HepG2 (cell line): Measurements from ENCODE around the gene GJC2. TPM values are rescaled to one million over a fixed set of nuclear protein-coding genes. Genes with fewer than 3 reads are reported as not detected.

Experiments used
- AGO2 ChIP-seq: fragments of 200-400 bp; formaldehyde crosslinking; optimal IDR thresholded peaks from 2 replicates; pipeline ENCODE3; 2017; ENCODE audit warnings: mild to moderate bottlenecking, low read depth, low read length, moderate library complexity
- ARID2 ChIP-seq: sonication (generic); formaldehyde crosslinking; IDR thresholded peaks from 2 replicates; pipeline ENCODE4 v1.8.1; 2022; ENCODE audit warnings: mild to moderate bottlenecking, missing genetic modification reagents, borderline replicate concordance
- BRF2 ChIP-seq: sonication (generic); formaldehyde crosslinking; IDR thresholded peaks from 2 replicates; pipeline ENCODE4 v1.8.1; 2022; ENCODE audit warnings: mild to moderate bottlenecking, missing genetic modification reagents
- CREM ChIP-seq, 2 experiments: sonication (generic) in 1 of 2; formaldehyde crosslinking in 1 of 2; IDR thresholded peaks; 2 replicates each; pipeline versions ENCODE4 v1.4.0 to v1.6.1; 2016 to 2020; ENCODE audit warnings: antibody characterized with exemption in 1 of 2, mild to moderate bottlenecking in 1 of 2, missing genetic modification reagents in 1 of 2
- DMTF1 ChIP-seq: sonication (generic); formaldehyde crosslinking; IDR thresholded peaks from 2 replicates; pipeline ENCODE4 v1.4.0; 2020; ENCODE audit warnings: mild to moderate bottlenecking, missing genetic modification reagents
- EED ChIP-seq: sonication (generic); formaldehyde crosslinking; IDR thresholded peaks from 2 replicates; pipeline ENCODE4 v1.5.0; 2020; ENCODE audit warnings: mild to moderate bottlenecking, missing genetic modification reagents
- ETV6 ChIP-seq: sonication (generic); formaldehyde crosslinking; conservative IDR thresholded peaks from 2 replicates; pipeline ENCODE4 v1.4.0; 2020; ENCODE audit warnings: missing genetic modification reagents
- FOXO4 ChIP-seq: sonication (generic); formaldehyde crosslinking; conservative IDR thresholded peaks from 2 replicates; pipeline ENCODE4 v1.8.1; 2023; ENCODE audit warnings: missing genetic modification reagents
- MED8 ChIP-seq: sonication (generic); formaldehyde crosslinking; IDR thresholded peaks from 2 replicates; pipeline ENCODE4 v1.8.1; 2023; ENCODE audit warnings: mild to moderate bottlenecking, missing genetic modification reagents; ENCODE audit not compliant: insufficient replicate concordance
- PAF1 ChIP-seq: IDR thresholded peaks from 2 replicates; pipeline ENCODE4 v1.6.1; 2016; ENCODE audit warnings: missing genetic modification reagents, missing compliant biosample characterization
- RORA ChIP-seq: sonication (generic); formaldehyde crosslinking; IDR thresholded peaks from 2 replicates; pipeline ENCODE4 v1.5.0; 2020; ENCODE audit warnings: mild to moderate bottlenecking, missing genetic modification reagents, moderate library complexity
- SMARCC2 ChIP-seq: fragments of 450-650 bp; IDR thresholded peaks from 2 replicates; pipeline ENCODE4 v1.6.1; 2017; ENCODE audit warnings: antibody characterized with exemption, mild to moderate bottlenecking
- SP5 ChIP-seq: IDR thresholded peaks from 2 replicates; pipeline ENCODE4 v1.6.1; 2016; ENCODE audit warnings: low read depth, borderline replicate concordance
- SRSF1 ChIP-seq: fragments of 200-400 bp; formaldehyde crosslinking; optimal IDR thresholded peaks from 2 replicates; pipeline ENCODE3; 2017; ENCODE audit warnings: mild to moderate bottlenecking, low read depth, low read length, moderate library complexity
- ZBTB7A ChIP-seq: sonication (generic); formaldehyde crosslinking; IDR thresholded peaks from 2 replicates; pipeline ENCODE4 v1.8.0; 2022; ENCODE audit warnings: mild to moderate bottlenecking, missing genetic modification reagents
- ZMYM2 ChIP-seq: sonication (generic); formaldehyde crosslinking; IDR thresholded peaks from 2 replicates; pipeline ENCODE4 v1.8.0; 2022; ENCODE audit warnings: mild to moderate bottlenecking, missing genetic modification reagents
- ZNF674 ChIP-seq: sonication (generic); formaldehyde crosslinking; IDR thresholded peaks from 2 replicates; pipeline ENCODE4 v1.5.0; 2020; ENCODE audit warnings: low read depth, mild to moderate bottlenecking, missing genetic modification reagents
- ZNF687 ChIP-seq: sonication (generic); formaldehyde crosslinking; IDR thresholded peaks from 2 replicates; pipeline ENCODE4 v1.5.1; 2020; ENCODE audit warnings: mild to moderate bottlenecking, missing genetic modification reagents, moderate library complexity
- ZNF740 ChIP-seq: sonication (generic); formaldehyde crosslinking; IDR thresholded peaks from 2 replicates; pipeline ENCODE4 v1.4.0; 2020; ENCODE audit warnings: missing genetic modification reagents
- ZNF747 ChIP-seq: sonication (generic); formaldehyde crosslinking; IDR thresholded peaks from 2 replicates; pipeline ENCODE4 v1.8.1; 2023; ENCODE audit warnings: missing genetic modification reagents, mild to moderate bottlenecking, borderline replicate concordance
- polyA plus RNA-seq, 8 experiments: library from polyadenylated mRNA; depleted of rRNA in 3 of 8; stranded (reverse) in 7 of 8; unstranded in 1 of 8; fragments of >200 nt; fragmentation: Illumina TruSeq in 4 of 8; extraction: Trizol in 4 of 8; gene quantifications; 2 replicates each; pipeline versions ENCODE4 v1.2.1 to v1.2.3, GENCODE V29; 2011 to 2016; ENCODE audit warnings: low read depth in 4 of 8, missing spikeins in 1 of 8, mixed read lengths in 1 of 8; ENCODE audit not compliant: insufficient read depth in 1 of 8
- total RNA-seq, 5 experiments: library from RNA; depleted of rRNA; stranded (reverse); fragments of >200 nt; fragmentation: Illumina TruSeq; extraction: Trizol; gene quantifications; 2 replicates each; pipeline ENCODE4 v1.2.3, GENCODE V29; 2016; ENCODE audit warnings: low read depth in 1 of 5

GJC2 gene
- total and polyA plus RNA-seq, 2 of the 13 experiments (the other 11 are each of a cell fraction or from before 2014, with no cell fraction given) = 1.6 to 3.8 TPM

GRCh38 chr1:228139931-228140723 is 9.6 kb upstream of the GJC2 start, which contains the start of gene GUK1 (continued):
- TF ChIP-seq DMTF1 (CRISPR knock-in tag) (no peak), RORA (CRISPR knock-in tag) (no peak), EED (CRISPR knock-in tag) (no peak), MED8 (CRISPR knock-in tag) (peak; percentile 63), ZNF687 (CRISPR knock-in tag) (peak; percentile 80), AGO2 (peak; percentile 68), SRSF1 (no peak), ZNF747 (CRISPR knock-in tag) (peak; percentile 75; the same call in 1 of the 2 replicates), BRF2 (CRISPR knock-in tag) (no peak), ARID2 (no peak), ZBTB7A (CRISPR knock-in tag) (no peak), FOXO4 (CRISPR knock-in tag) (no peak), ETV6 (CRISPR knock-in tag) (no peak), ZNF674 (no peak; the same call in 1 of the 2 replicates), SP5 (peak; percentile 98), CREM (IDR thresholded peaks at IDR 0.05) (peak; percentile 89), CREM (CRISPR knock-in tag; IDR thresholded peaks at IDR 0.05) (no peak), ZNF740 (CRISPR knock-in tag) (no peak), ZMYM2 (CRISPR knock-in tag) (no peak; the same call in 1 of the 2 replicates), PAF1 (no peak), SMARCC2 (no peak)
